Fibroblast of upper back skin (primary cell): Measurements from ENCODE around the gene RBM4B.
"Not testable (repeated sequence)": the region's sequence is repeated elsewhere in the genome, so short reads cannot be mapped to it uniquely, and the experiment has no call there.

ENCODE experiments used
- DNase-seq: peaks from one replicate; pipeline ENCODE4 v3.0.0-alpha.2; 2013

The RBM4B gene

GRCh38 chr11:66686100-66686785, 8.6 kb upstream of the RBM4B start:
- peak; percentile 5 for DNase-seq

GRCh38 chr11:66685276-66686099, 7.8 kb upstream of the RBM4B start:
- DNase-seq = no peak

GRCh38 chr11:66684635-66685034, 6.9 kb upstream of the RBM4B start:
- no peak for DNase-seq

- DNase-seq = no peak
These were observed 6.2 kb upstream of the RBM4B start for GRCh38 chr11:66683877-66684276.

GRCh38 chr11:66680966-66681645, 3.4 kb upstream of the RBM4B start:
- no peak for DNase-seq

- DNase-seq = no peak
These were observed 622 bp downstream of the RBM4B start for GRCh38 chr11:66676931-66677598.

GRCh38 chr11:66676282-66676919, 1.3 kb downstream of the RBM4B start:
- no peak for DNase-seq

- no peak for DNase-seq
These were observed 2.6 kb downstream of the RBM4B start for GRCh38 chr11:66674964-66675602.

GRCh38 chr11:66670816-66671215, 6.9 kb downstream of the RBM4B start:
- no peak for DNase-seq

- DNase-seq = no peak
These were observed 12.3 kb downstream of the RBM4B start for GRCh38 chr11:66665369-66665768.

GRCh38 chr11:66663741-66664296, 13.9 kb downstream of the RBM4B start:
- DNase-seq = no peak

- no peak for DNase-seq
These were observed 17.9 kb downstream of the RBM4B start for GRCh38 chr11:66659763-66660162.

GRCh38 chr11:66653123-66653522, 24.6 kb downstream of the RBM4B start:
- DNase-seq = no peak

GRCh38 chr11:66652651-66653050, 25.0 kb downstream of the RBM4B start:
- DNase-seq = no peak

- DNase-seq = peak; percentile 17
These were observed 26.7 kb downstream of the RBM4B start for GRCh38 chr11:66651016-66651415.

GRCh38 chr11:66649903-66650302, 27.8 kb downstream of the RBM4B start:
- DNase-seq = no peak

GRCh38 chr11:66646828-66647227, 30.9 kb downstream of the RBM4B start:
- DNase-seq = no peak

- no peak for DNase-seq
These were observed 33.8 kb downstream of the RBM4B start for GRCh38 chr11:66643745-66644437.

- DNase-seq = peak; percentile 19
These were observed 35.9 kb downstream of the RBM4B start for GRCh38 chr11:66641834-66642233.

GRCh38 chr11:66639814-66640340, 37.8 kb downstream of the RBM4B start:
- not testable (repeated sequence) for DNase-seq
